Measurements from ENCODE around the gene TRIO.

The TRIO gene

DNA sequence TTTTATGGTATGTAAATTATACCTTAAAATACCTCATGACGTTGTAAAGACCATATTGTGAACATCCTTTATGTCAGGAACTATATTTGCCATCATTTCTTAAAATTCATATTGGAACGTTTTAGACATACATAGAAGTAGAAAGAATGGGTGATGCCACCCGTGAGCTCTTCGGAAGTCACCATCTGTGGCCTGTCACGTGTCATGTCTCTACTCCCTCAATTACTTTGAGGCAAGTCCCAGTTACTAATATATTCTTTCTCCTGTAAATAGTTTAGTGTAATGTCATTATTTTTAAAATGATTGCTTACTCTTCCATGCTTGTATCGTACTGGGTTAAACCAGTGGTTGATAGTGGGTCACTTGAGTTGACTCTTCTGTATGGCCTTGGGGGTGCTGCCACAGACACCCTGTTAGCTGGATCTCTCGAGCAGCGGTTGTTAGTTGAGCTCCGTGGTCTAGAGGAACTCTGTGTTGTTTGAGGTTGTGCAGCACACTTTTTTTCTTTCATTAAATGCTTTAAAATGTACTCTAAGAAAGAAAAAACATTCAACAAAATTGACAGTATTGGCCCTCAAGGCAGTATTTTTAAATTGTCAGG, 66.2 kb downstream of the TRIO start:
- no peak for DNase-seq (ENCODE audit: low read depth)

DNA sequence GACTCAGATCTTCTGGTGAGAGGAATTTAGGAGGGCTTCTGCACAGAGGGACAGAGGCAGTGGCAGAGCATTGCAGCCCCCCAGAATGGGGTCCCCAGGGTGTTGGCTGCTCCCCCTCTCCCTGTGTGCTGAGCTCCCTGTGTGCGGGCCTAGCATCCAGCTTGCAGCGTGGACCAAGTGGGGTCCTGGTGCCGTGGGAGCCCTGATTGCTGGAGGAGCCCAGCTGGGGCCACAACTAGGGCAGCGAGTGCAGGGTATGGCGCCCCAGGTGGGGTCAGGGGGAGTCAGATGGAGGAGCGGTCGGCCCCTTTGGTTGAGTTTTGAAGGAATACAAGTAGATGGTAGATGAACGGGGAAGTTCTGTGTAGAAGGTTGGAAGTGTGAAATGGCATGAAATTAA, 66.7 kb downstream of the TRIO start:
- no peak for DNase-seq (ENCODE audit: low read depth)

DNA sequence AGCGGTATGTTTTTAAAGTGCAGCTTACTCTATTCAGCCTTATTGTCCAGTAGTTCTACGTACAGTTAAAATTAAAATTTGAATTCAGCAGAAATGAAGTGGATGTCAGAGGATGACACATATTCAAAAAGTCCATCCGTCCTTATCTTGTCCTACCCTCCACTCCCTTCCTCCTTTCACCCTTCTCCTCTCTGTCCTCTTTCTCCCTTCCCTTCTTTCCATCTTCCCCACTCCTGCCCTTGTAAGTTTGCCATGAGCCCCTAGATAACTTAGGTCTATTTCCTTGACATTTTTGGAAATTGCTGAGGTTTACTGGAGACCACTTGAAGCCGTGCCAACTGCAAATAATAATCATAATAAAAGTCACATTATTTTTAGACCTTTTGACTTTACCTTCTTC, 67.6 kb downstream of the TRIO start:
- no peak for DNase-seq (ENCODE audit: low read depth)

DNA sequence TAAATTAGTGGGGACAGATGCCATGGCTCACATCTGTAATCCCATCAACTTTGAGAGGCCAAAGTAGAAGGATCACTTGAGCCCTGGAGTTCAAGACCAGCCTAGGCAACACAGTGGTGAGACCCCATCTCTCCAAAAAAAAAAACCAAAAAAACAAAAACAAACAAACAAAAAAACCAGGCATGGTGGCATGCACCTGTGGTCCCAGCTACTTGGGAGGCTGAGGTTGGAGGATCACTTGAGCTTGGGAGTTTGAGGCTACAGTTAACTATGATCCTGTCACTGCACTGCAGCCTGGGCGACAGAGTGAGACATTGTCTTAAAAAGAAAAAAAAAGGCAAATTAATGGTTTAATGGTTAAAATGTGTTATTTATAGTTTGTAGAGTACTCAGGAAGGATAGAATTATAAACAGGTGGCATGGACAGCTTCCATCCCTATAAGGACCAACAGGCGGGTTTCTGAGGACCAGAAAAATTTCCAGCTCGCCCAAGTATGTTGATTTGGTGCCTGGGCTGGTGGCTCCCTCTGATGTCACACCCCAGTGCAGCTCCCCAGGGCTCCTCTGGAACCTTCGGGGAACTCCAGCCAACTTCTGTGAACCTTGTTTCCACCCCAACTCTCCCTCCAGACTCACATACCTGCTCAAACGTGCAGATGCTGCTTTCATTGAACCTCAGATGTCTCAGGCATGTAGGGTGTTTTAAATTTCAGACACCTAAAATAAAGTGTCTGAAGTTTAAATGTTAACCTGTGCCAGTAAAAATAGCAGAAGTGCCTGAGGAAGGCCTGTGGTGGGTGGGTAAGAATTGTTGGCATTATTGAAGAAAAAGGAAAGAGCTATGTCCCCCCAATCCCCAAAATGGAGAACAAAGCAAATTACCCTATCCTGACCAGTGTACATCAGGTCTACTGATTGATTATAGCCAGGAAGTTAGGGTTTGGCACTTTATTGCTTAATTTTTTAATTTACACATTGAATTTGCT, 69.0 kb downstream of the TRIO start:
- DNase-seq (ENCODE audit: low read depth) = no peak

DNA sequence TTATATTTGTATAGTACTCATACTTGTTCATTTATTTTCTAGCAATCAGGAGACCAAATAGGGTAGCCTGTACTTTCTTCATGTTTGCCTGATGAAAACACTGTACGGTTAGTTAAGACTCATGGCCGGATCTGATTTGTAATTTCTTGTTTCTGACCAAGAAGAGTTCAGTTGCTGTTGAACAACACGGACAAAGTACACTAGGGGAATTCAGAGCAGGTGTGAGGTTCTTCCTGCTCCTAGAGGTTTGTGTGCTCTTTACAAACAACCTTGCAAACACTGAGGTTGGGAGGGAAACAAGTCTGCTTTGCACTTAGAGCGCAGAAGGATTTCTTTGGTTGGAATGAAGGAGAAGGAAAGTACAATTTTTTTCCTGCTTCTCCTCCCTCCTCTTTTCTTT, 69.7 kb downstream of the TRIO start:
- DNase-seq (ENCODE audit: low read depth) = no peak

DNA sequence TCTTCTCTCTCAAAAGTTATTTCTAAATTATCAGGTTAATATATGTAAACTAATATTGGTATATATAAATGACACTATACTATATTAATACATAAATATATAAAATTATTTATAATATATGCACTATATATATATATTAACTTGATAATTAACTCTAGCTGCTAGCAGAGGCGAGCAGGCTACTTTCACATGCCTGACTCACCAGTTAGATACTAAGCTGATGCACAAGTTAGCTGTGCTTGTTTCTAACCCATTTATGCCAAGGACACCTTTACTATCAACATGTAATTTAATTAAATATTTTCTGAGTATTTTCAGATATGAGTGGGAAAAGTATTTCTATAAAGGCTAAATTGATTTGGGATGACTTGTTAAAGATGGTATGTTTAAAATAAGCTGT, 70.1 kb downstream of the TRIO start:
- DNase-seq (ENCODE audit: low read depth) = no peak

DNA sequence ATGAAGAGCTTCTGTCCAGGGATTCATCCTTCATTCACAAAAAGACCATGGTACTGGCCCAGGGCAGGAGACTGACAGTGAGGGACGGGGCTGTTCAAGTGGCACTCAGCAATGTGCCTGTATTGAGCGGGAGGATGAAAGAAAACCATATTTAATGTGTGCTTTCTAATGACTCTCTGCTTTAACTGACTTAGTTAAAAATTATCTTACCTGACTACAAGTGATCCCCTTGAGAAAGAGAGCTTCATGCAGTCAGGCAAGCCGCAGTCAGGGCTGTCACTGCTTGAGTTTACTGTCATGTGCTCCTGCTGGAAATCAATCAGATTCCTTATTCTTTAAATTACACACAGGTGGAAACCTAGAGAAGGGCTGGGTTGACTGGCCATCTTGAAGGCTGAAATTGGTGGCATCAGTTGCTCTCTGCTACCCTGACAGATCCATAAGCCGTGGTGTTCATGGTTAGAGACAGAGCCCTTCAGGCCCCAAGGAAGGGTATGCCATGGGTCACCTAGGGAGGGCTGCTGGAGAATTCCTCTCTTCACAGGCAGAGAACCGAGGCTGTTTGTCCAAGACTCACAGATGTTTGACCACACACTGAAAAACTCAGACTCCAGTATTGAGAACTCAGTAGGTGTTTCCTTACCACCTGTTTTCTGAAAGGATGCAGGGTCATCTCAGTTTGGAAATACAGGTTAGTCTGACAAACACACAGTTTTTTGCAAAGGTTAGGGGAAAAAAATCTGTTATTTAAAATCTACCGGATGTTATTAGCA, 70.9 kb downstream of the TRIO start:
- no peak for DNase-seq (ENCODE audit: low read depth)

DNA sequence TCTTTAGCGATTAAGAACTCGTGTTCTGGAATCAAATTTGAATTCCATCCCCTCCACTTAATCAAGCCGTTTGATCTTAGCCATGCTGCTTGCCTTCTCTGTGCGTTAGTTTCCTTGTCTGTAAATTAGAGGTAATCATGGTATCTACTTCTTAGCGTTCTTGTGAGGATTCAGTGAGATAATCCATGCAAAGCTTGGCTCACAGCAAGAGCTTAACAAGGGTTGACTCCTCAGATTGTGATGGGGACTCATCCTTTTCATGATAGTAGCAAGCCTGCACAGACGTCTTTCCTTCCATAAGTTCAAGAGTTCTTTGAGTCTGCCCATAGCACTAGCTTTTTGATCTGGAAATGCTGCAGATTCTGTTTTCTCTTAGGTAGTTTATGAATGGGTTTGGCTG, 72.8 kb downstream of the TRIO start:
- no peak for DNase-seq (ENCODE audit: low read depth)

DNA sequence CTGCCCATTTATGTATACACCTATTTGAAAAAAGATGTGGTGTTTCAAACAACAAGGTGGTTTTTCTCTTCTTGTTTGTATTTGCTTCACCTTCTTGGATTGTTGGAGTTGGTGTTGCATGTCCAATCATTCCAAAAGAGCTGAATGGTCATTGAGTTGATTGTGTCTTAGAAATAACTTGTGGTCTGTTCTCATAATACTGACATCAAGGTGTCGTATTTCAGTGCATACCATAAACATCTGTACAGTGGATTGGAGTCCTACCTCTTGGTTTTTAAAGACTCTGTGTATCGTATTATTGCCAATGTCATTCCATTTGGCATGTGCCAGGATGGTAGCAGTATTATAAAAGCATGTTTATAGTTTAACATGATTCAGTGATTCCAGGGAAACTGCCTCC, 73.2 kb downstream of the TRIO start:
- no peak for DNase-seq (ENCODE audit: low read depth)

DNA sequence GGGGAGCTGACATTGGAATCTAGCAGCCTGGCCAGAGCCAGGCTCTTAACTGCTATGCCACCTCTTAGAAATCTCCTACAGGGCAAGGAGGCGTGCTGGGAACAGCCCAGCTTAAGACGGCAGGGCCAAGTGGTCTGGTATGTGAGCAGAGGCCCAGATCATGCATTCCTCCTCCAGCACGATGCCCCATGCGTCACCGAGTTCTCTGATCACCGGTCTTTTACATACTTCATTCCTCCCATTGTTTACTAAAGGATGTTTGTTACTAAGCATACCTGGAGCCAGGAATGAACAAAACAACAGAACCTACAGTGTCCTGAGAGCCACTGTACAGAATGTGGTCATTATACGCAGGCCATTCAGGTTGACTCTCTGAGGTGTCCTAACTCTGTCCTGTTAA, 73.8 kb downstream of the TRIO start:
- DNase-seq (ENCODE audit: low read depth) = no peak

DNA sequence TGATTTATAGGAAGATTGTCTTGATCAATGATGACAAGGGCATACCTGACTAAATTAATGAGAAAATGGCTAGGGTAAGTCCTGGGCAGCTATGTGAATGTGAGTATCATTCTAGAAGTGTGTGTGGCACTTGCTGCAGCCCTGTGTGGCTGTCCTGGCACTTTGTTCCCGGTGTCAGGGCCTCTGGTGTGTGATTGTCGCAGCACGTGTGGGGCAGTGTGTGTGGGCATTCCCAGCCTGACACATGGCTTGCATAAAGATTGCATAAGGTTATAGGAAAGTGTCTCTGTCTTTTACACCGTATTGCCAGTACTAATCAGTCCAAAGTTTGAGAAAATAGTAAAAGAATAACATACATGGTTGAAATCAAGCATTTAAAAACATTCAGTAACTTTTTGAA, 74.4 kb downstream of the TRIO start:
- DNase-seq (ENCODE audit: low read depth) = no peak

DNA sequence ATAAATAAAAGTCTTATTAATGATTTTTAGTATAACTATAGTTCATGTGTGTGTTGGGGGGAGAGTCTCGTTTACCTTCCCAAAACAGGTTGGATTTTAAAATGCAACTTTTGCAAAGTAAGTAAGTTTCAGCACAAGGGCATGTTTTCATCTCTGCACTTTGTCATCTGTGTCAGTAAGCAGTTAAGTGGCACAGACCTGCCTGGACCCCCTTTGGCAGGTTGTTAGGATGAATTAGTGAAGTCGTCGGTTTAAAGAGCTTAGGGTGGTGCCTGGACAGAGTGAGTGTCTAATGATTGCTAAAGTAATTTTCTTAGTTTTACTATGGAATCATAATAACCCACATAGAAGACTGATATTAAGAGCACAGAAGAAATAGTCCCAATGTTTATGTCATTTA, 74.9 kb downstream of the TRIO start:
- DNase-seq (ENCODE audit: low read depth) = no peak

DNA sequence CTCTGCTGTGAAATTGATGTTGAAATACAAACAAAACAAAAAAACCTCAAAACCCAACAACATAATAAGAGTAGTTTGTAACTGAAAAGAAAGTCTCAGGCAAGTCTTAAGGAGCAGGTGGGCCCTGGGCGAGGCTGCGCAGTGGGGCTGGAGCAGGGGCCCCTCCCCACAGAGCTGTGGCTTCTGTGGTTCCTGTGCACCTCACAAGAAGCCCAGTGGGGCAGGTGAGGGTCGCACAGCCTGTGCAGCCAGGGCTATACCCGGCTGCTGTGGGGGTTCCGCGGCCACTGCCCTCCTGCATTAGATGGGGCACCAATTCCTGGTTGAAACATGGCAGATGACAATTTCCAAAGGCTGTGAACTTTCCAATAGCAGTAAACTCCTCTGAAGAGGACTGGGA, 75.3 kb downstream of the TRIO start:
- DNase-seq (ENCODE audit: low read depth) = no peak

DNA sequence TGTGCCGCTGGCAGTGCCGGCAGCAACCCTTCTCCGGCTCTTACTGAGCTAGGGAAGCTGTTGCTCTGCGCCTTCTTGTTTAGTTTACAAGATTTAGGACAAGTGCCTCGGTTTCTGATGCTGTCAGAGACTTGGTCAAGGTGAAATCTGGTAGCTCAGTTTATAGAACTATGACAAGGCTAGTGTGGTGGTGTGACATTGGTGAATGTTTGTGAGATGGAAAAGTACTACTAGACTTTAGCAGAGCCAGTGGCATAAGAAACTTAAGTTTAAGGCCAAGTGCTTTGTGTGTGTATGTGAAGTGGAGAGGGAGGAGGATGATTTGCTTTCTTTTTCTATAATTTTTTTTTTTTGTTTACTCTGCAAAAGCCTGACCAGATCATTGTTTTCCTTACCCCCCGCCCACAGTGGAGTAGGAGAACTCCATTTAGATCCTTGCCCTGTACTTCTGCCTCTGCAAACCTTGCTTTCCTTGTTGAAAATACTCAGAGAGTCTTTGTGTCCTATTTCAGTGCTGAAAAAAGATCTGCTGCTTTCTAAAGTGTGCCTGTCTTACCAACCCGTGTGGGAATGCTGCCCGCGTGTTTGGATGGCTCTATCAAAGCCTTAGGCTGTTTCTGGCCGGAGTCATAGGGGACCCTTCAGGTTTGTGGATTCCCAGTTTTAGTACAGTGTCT, 75.9 kb downstream of the TRIO start:
- no peak for DNase-seq (ENCODE audit: low read depth)

DNA sequence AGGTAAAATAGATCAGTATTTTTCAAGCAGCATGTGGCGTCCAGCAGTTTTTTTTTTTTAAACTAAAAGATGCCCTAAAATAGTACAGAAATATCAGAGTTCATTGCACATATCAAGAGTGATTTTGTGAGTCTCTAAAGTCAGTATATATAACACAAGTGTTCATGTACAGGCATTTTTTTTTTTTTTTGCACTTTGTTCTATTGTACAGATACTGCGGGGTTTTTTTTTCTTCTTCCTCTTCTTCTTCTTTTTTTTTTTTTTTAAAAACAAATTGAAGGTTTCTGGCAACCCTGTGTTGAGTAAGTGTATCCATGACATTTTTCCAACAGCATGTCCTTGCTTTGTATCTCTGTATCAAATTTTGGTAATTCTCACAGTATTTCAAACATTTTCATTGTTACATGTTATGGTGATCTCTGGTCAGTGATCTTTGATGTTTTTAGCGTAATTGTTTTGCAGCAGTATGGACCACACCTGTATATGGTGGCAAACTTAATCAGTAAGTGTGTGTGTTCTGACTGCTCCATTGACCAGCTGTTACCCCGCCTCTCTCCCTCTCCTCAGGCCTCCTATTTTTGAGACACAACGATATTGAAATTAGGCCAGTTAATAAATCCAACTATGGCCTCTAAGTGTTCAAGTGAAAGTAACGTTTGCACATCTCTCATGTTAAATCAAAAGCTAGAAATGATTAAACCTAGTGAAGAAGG, 76.8 kb downstream of the TRIO start:
- no peak for DNase-seq (ENCODE audit: low read depth)

DNA sequence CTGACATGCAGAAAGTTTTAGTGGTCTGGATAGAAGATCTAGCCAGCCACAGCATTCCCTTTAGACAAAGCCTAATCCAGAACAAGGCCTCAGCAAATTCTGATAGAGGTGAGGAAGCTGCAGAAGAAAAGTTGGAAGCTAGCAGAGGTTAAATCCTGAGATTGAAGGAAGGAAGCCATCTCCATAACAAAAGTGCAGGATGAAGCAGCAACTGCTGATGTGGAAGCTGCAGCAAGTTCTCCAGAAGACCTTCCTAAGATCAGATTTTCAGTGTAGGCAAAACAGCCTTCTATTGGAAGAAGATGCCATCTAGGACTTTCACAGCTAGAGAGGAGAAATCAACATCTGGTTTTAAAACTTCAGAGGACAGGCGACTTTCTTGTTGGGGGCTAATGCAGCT, 77.5 kb downstream of the TRIO start:
- no peak for DNase-seq (ENCODE audit: low read depth)

DNA sequence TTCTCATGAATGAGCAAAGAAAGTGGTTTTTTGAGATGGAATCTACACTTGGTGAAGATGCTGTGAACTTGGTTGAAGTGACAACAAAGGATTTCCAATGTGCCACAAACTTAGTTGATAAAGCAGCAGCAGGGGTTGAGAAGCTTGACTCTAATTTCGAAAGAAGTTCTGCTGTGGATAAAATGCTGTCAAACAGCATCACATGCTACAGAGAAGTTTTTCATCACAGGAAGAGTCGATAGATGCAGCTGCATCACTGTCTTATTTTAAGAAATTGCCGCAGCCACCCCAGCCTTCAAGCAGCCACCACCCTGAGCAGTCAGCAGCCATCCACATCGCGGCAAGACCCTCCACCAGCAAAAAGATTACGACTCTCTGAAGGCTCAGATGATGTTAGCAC, 78.6 kb downstream of the TRIO start:
- DNase-seq (ENCODE audit: low read depth) = no peak

DNA sequence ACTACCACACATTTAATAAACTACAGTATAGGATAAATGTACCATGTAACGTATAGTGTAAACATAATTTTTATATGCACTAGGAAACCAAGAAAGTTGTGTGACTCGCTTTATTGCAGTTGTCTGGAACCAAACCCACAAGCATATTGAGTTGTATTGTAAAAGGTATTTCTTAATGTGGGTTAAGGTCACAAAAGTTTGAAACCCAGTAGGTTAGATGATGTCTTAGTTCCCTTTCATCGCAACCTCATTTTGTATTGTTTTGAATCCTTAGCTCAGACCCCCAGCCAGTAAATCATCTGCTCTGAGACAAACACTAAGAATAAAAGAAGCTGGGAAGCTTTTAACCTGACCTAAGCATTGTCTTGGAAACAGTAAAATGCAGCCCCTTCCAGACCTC, 79.1 kb downstream of the TRIO start:
- DNase-seq (ENCODE audit: low read depth) = no peak

DNA sequence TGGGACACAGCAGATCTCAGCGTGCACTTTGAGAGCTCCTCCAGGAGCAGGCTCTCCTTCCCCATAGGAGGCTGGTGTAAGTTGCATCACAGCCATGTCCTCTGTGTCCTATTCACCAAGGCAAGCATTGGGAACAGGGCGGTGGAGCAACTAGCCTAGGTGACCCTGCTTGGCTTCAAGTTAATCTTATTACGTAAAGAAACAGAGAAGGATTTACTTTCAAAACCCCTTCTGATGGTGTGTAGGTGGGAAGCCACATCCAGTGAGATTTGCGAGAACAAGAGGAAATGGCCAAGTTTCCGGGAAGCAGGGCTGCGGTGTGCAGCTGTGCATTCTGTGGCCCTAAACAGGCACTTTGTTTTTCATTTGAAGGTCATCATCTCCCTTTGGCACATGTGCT, 80.2 kb downstream of the TRIO start:
- no peak for DNase-seq (ENCODE audit: low read depth)

DNA sequence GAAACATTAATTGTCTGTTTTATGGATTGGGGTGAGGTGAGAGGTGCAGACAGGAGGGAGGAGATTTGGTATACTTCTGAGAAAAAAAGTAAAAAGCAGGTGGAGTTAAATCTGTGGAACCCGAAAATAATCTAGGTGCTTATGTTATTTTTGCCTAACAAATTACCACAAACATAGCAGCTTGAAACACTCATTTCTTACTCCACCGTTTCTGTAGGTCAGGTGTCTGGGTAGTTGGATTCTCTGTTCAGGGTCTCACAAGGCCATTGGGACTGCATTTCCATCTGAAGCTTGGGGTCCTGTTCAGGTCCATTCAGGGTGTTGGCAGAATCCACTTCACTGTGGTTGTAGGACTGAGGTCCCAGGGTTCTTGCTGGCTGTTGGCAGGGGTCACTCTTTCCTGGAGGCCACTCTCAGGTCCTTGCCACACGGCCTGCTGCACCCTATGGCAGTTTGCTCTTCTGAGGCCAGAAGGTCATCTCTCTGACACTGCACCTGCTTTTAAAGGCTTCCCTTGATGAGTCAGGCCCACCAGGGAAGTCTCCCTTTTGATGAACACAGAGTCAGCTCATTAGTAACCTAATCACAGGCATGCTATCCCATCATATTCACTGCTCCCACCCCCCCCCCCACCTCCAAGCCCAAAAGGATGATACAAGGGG, 82.2 kb downstream of the TRIO start:
- DNase-seq (ENCODE audit: low read depth) = no peak

DNA sequence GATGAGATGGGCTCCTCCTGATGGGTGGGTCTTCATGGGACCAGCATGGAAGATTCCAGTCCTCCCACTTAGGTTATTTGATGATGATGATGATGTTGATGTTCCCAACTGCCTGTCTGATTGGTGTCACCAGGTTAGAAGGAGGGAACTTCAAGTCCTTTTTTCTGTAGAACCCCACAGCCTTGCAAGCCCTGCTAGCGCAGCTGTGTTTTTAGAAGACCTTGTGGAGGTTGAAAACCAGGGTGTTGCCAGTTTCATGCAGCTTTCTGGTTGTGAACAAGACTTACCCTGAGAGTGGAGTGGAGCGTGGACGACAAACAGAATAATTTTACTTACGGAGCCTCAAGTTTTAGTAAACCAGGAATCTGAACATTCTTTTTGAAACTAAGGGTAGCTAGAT, 83.0 kb downstream of the TRIO start:
- DNase-seq (ENCODE audit: low read depth) = no peak
